ENCODE data around the gene SLC26A11.

DNA sequence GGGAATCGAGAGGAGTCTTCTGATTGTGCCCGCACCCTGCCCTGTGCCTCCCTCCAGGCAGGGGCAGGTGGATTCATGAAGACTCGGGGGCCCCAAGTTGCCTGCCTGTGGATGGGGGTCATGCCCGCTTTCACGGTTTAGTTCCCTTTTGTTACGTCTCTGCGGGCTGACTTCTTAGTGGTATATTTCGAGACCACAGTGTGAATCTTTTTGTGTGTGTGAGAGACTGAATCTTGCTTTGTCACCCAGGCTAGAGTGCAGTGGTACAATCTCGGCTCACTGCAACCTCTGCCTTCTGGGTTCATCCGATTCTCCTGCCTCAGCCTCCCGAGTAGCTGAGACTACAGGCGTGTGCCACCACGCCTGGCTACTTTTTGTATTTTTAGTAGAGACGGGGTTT, 22.3 kb downstream of the SLC26A11 start:
- TF ChIP-seq, protein P1, sequence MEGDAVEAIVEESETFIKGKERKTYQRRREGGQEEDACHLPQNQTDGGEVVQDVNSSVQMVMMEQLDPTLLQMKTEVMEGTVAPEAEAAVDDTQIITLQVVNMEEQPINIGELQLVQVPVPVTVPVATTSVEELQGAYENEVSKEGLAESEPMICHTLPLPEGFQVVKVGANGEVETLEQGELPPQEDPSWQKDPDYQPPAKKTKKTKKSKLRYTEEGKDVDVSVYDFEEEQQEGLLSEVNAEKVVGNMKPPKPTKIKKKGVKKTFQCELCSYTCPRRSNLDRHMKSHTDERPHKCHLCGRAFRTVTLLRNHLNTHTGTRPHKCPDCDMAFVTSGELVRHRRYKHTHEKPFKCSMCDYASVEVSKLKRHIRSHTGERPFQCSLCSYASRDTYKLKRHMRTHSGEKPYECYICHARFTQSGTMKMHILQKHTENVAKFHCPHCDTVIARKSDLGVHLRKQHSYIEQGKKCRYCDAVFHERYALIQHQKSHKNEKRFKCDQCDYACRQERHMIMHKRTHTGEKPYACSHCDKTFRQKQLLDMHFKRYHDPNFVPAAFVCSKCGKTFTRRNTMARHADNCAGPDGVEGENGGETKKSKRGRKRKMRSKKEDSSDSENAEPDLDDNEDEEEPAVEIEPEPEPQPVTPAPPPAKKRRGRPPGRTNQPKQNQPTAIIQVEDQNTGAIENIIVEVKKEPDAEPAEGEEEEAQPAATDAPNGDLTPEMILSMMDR (IDR thresholded peaks at IDR 0.05), result no peak
- no peak for TF ChIP-seq EP300 (IDR thresholded peaks at IDR 0.05; ENCODE audit: low read depth)
- no peak for TF ChIP-seq POLR2AphosphoS5 (IDR thresholded peaks at IDR 0.05)
- no peak for TF ChIP-seq POLR2A (IDR thresholded peaks at IDR 0.05)

Measured in transverse colon (tissue), 4 donors.